Liver (tissue), 9 donors: ENCODE measurements around the gene PWWP2B. TPM values are rescaled to one million over a fixed set of nuclear protein-coding genes. Genes with fewer than 3 reads are reported as not detected.

Source experiments
- DNase-seq: peaks from one replicate; pipeline ENCODE4 v3.0.0-alpha.2; 2017; ENCODE audit warnings: low spot score
- H3K27ac ChIP-seq, 2 donors: one replicate each; pipeline ENCODE4 v1.7.0; 2013; ENCODE audit warnings: inconsistent platforms in 2 of 2, low read length in 2 of 2, control low read depth in 1 of 2, low read depth in 1 of 2, mild to moderate bottlenecking in 1 of 2
- H3K27me3 ChIP-seq, 4 donors: one replicate each; pipeline versions ENCODE4 v1.6.1 to v1.7.0; 2013; ENCODE audit warnings: low read length in 3 of 4, inconsistent platforms in 1 of 4, mild to moderate bottlenecking in 1 of 4, moderate library complexity in 1 of 4; ENCODE audit not compliant: control insufficient read depth in 4 of 4, insufficient read depth in 4 of 4
- H3K36me3 ChIP-seq, 4 donors: one replicate each; pipeline versions ENCODE4 v1.6.1 to v1.7.0; 2013; ENCODE audit warnings: low read length in 3 of 4, mild to moderate bottlenecking in 3 of 4, low read depth in 1 of 4, moderate library complexity in 1 of 4; ENCODE audit not compliant: control insufficient read depth in 4 of 4, insufficient read depth in 3 of 4
- H3K4me1 ChIP-seq, 4 donors: one replicate each; pipeline versions ENCODE4 v1.6.1 to v1.7.0; 2013; ENCODE audit warnings: low read length in 3 of 4, mild to moderate bottlenecking in 3 of 4, moderate library complexity in 1 of 4; ENCODE audit not compliant: control insufficient read depth in 4 of 4, insufficient read depth in 4 of 4
- H3K4me3 ChIP-seq, 3 donors: one replicate each; pipeline versions ENCODE4 v1.6.1 to v1.7.0; 2013; ENCODE audit warnings: low read length in 3 of 3, control low read depth in 1 of 3, low read depth in 1 of 3, mild to moderate bottlenecking in 1 of 3
- H3K9ac ChIP-seq, 2 donors: one replicate each; pipeline ENCODE4 v1.7.0; 2013; ENCODE audit warnings: low read length in 2 of 2, mild to moderate bottlenecking in 2 of 2, moderate library complexity in 2 of 2, control low read depth in 1 of 2, low read depth in 1 of 2
- H3K9me3 ChIP-seq, 4 donors: one replicate each; pipeline versions ENCODE4 v1.6.1 to v1.7.0; 2013; ENCODE audit warnings: low read length in 3 of 4; ENCODE audit not compliant: control insufficient read depth in 4 of 4
- EGR1 ChIP-seq, 2 donors: IDR thresholded peaks; 2 replicates each; pipeline ENCODE4 v1.6.1; 2016 to 2018; ENCODE audit warnings: antibody characterized with exemption in 2 of 2, low read depth in 2 of 2
- FOXA1 ChIP-seq: IDR thresholded peaks from 2 replicates; pipeline ENCODE4 v1.6.1; 2016; ENCODE audit warnings: antibody characterized with exemption
- FOXA2 ChIP-seq: IDR thresholded peaks from 2 replicates; pipeline ENCODE4 v1.6.1; 2016; ENCODE audit warnings: antibody characterized with exemption
- GABPA ChIP-seq, 2 donors: IDR thresholded peaks in 1 of 2; conservative IDR thresholded peaks in 1 of 2; 2 replicates each; pipeline ENCODE4 v1.6.1; 2016; ENCODE audit warnings: antibody characterized with exemption in 2 of 2, mild to moderate bottlenecking in 1 of 2, moderate library complexity in 1 of 2
- HNF4A ChIP-seq, 2 donors: conservative IDR thresholded peaks; 2 replicates each; pipeline ENCODE4 v1.6.1; 2016; ENCODE audit warnings: antibody characterized with exemption in 2 of 2, mild to moderate bottlenecking in 2 of 2
- HNF4G ChIP-seq: IDR thresholded peaks from 2 replicates; pipeline ENCODE4 v1.6.1; 2016; ENCODE audit warnings: antibody characterized with exemption
- JUND ChIP-seq, 2 donors: IDR thresholded peaks; 2 replicates each; pipeline ENCODE4 v1.6.1; 2016; ENCODE audit warnings: antibody characterized with exemption in 2 of 2
- RAD21 ChIP-seq, 2 donors: IDR thresholded peaks; 2 replicates each; pipeline ENCODE4 v1.6.1; 2016; ENCODE audit warnings: antibody characterized with exemption in 2 of 2, mild to moderate bottlenecking in 2 of 2
- RXRA ChIP-seq, 2 donors: IDR thresholded peaks; 2 replicates each; pipeline ENCODE4 v1.6.1; 2017 to 2018; ENCODE audit warnings: antibody characterized with exemption in 2 of 2, mild to moderate bottlenecking in 1 of 2
- SP1 ChIP-seq: IDR thresholded peaks from 2 replicates; pipeline ENCODE4 v1.6.1; 2018; ENCODE audit warnings: antibody characterized with exemption, mild to moderate bottlenecking
- TAF1 ChIP-seq: conservative IDR thresholded peaks from 2 replicates; pipeline ENCODE4 v1.6.1; 2016; ENCODE audit warnings: antibody characterized with exemption, mild to moderate bottlenecking
- WGBS: extraction: QIAGEN DNeasy Blood & Tissue Kit; methylation state at CpG from one replicate; pipeline ENCODE4 v1.1.7; 2013; 5-methylcytosine and 5-hydroxymethylcytosine counted together
- polyA plus RNA-seq, 2 donors: library from polyadenylated mRNA; stranded (reverse) in 1 of 2; unstranded in 1 of 2; fragments of 200-250 nt in 1 of 2; fragments of >200 nt in 1 of 2; fragmentation: Nextera tagmentation in 1 of 2; extraction: Ambion mirVana in 1 of 2; gene quantifications; one replicate each; pipeline versions ENCODE4 v1.2.1 to v1.2.3, GENCODE V29; 2013 to 2015
- total RNA-seq, 2 donors: library from RNA; depleted of rRNA; stranded (reverse); fragments of >200 nt; gene quantifications; one replicate each; pipeline ENCODE4 v1.2.3, GENCODE V29; 2014
- TF ChIP-seq, protein P1 (sequence below): IDR thresholded peaks from 2 replicates; pipeline ENCODE4 v1.6.1; 2016; ENCODE audit warnings: antibody characterized with exemption
- TF ChIP-seq, protein P2 (sequence below): IDR thresholded peaks from 2 replicates; pipeline ENCODE4 v1.6.1; 2016; ENCODE audit warnings: antibody characterized with exemption
- TF ChIP-seq, protein P3 (sequence below): IDR thresholded peaks from 2 replicates; pipeline ENCODE4 v1.6.1; 2016; ENCODE audit warnings: antibody characterized with exemption
- TF ChIP-seq, protein P4 (sequence below): IDR thresholded peaks from 2 replicates; pipeline ENCODE4 v1.6.1; 2016; ENCODE audit warnings: antibody characterized with exemption, mild to moderate bottlenecking
- TF ChIP-seq, protein P5 (sequence below): fragments of 150-350 bp; IDR thresholded peaks from 2 replicates; pipeline ENCODE4 v1.5.1; 2017; ENCODE audit warnings: improper control_type of control experiment, low read depth, low read length; ENCODE audit not compliant: missing input control
- donor health status: healthy.
- donor health status: healthy.
- donor health status: healthy.
- donor health status: healthy.
- donor health status: healthy.

PWWP2B gene
- total and polyA plus RNA-seq, 4 donors: 0.75 to 4.2 (median 3.6) TPM

DNA sequence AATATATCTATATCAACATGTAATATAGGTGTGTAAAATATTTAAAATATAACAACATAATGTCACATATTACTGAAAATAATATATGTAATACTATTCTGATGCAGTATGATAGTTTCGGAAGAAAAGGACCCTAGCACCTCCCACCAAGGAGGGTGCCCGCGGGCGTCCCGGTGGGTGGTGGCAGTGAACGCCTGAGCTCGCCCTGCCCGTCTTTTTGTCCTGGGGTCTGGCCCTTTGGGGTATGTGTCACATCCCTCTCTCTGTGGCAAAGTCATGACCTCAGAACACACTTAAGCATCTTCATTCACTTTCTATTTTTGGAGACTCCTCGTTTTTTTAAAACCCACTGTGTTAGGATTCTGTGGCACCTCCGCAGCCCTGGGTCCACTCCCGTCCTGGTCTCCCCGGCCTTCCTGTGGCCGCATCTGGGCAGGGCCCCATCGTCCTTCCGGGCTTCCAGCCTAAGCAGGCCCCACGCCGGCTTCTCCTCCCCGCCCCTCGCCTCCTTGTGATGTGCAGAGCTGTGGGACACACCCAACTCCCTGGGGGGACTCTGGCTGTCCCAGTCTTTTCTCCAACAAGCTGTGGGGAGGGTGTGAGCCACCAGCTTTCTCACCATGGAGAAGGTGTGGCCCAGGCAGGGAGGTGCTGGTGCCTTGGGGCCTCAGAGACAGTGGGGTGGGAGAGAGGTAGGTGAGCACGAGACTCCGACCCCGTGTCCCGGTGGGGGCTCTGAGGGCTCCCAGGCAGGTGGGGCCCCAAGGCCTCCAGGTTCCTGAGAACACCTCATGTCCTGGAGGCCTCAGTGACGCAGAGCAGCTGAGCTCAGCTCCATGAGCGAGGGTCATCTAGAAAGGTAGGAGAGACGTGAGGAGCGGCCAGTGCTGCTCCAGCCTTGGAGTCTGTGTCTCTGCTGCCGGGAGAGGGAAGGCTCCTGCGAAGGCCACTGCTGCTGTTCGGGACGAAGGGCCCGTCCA, 16.5 kb downstream of the PWWP2B start:
- no peak overlapping the region for H3K27ac ChIP-seq
- no peaks in the 10 kb centered on the region for H3K27me3 ChIP-seq
- H3K9ac ChIP-seq: no peak overlapping the region
- no peak for DNase-seq
- no peaks in the 10 kb centered on the region for H3K9me3 ChIP-seq
- H3K36me3 ChIP-seq: no peaks in the 10 kb centered on the region
- TF ChIP-seq HNF4A (conservative IDR thresholded peaks at IDR 0.05) (no peak), GABPA (IDR thresholded peaks at IDR 0.05 in 1 of 2, conservative IDR thresholded peaks at IDR 0.05 in 1 of 2) (no peak), FOXA1 (no peak), FOXA2 (no peak), RAD21 (IDR thresholded peaks at IDR 0.05) (no peak), RXRA (IDR thresholded peaks at IDR 0.05) (no peak)
- TF ChIP-seq, protein P1, sequence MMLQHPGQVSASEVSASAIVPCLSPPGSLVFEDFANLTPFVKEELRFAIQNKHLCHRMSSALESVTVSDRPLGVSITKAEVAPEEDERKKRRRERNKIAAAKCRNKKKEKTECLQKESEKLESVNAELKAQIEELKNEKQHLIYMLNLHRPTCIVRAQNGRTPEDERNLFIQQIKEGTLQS: no peak
- TF ChIP-seq, protein P2, sequence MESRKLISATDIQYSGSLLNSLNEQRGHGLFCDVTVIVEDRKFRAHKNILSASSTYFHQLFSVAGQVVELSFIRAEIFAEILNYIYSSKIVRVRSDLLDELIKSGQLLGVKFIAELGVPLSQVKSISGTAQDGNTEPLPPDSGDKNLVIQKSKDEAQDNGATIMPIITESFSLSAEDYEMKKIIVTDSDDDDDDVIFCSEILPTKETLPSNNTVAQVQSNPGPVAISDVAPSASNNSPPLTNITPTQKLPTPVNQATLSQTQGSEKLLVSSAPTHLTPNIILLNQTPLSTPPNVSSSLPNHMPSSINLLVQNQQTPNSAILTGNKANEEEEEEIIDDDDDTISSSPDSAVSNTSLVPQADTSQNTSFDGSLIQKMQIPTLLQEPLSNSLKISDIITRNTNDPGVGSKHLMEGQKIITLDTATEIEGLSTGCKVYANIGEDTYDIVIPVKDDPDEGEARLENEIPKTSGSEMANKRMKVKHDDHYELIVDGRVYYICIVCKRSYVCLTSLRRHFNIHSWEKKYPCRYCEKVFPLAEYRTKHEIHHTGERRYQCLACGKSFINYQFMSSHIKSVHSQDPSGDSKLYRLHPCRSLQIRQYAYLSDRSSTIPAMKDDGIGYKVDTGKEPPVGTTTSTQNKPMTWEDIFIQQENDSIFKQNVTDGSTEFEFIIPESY: no peak
- TF ChIP-seq, protein P3, sequence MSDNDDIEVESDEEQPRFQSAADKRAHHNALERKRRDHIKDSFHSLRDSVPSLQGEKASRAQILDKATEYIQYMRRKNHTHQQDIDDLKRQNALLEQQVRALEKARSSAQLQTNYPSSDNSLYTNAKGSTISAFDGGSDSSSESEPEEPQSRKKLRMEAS: no peak
- TF ChIP-seq, protein P4, sequence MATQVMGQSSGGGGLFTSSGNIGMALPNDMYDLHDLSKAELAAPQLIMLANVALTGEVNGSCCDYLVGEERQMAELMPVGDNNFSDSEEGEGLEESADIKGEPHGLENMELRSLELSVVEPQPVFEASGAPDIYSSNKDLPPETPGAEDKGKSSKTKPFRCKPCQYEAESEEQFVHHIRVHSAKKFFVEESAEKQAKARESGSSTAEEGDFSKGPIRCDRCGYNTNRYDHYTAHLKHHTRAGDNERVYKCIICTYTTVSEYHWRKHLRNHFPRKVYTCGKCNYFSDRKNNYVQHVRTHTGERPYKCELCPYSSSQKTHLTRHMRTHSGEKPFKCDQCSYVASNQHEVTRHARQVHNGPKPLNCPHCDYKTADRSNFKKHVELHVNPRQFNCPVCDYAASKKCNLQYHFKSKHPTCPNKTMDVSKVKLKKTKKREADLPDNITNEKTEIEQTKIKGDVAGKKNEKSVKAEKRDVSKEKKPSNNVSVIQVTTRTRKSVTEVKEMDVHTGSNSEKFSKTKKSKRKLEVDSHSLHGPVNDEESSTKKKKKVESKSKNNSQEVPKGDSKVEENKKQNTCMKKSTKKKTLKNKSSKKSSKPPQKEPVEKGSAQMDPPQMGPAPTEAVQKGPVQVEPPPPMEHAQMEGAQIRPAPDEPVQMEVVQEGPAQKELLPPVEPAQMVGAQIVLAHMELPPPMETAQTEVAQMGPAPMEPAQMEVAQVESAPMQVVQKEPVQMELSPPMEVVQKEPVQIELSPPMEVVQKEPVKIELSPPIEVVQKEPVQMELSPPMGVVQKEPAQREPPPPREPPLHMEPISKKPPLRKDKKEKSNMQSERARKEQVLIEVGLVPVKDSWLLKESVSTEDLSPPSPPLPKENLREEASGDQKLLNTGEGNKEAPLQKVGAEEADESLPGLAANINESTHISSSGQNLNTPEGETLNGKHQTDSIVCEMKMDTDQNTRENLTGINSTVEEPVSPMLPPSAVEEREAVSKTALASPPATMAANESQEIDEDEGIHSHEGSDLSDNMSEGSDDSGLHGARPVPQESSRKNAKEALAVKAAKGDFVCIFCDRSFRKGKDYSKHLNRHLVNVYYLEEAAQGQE: no peak
- H3K4me3 ChIP-seq: no peak overlapping the region
- WGBS: 83% methylated on average over 32 of the region's 32 CpGs
- peaks cover 0 to 8% (median 4%) of the 10 kb centered on the region in 4 donors for H3K4me1 ChIP-seq

DNA sequence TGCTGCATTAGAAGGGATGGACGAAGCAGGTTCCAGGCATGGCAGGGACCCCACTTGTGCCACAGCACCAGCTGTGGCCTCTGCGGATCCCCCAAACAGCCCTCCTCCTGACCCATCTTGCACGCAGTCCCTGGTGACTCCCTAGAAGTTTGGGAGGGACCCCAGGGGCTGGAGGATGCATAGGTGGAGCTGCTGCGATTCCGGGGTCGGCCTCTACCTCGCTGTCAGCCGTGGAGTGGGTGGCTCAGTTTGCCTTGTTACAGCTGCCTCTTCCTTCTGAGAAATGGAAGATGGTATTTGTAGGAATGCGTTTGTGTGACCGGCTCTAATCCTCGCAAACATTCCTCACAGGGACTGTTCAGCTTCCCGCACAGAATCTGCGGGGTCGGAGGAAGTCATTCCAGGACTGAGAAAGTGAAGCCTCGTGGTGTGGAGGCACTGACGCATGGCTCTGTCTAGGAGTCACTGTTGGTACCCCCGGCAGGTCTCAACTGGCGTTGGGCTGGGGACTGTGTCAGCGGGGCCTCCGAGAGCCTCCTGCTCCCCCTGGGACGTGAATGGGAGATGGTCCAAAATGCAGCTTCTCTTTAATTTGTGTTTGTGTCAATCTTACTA, 17.5 kb downstream of the PWWP2B start:
- no peaks in the 10 kb centered on the region for H3K36me3 ChIP-seq
- DNase-seq: no peak
- H3K27me3 ChIP-seq: no peaks in the 10 kb centered on the region
- H3K4me1 ChIP-seq: peaks cover 0 to 13% (median 1%) of the 10 kb centered on the region in 4 donors
- no peak overlapping the region for H3K27ac ChIP-seq
- no peak overlapping the region for H3K9ac ChIP-seq
- H3K4me3 ChIP-seq: no peak overlapping the region
- WGBS: 91% methylated on average over 21 of the region's 21 CpGs
- no peaks in the 10 kb centered on the region for H3K9me3 ChIP-seq
- TF ChIP-seq FOXA2 (no peak), EGR1 (IDR thresholded peaks at IDR 0.05; ENCODE audit: low read depth in 2 of 2) (no peak), HNF4G (no peak), GABPA (IDR thresholded peaks at IDR 0.05 in 1 of 2, conservative IDR thresholded peaks at IDR 0.05 in 1 of 2) (no peak), RXRA (IDR thresholded peaks at IDR 0.05) (no peak), RAD21 (IDR thresholded peaks at IDR 0.05) (no peak), TAF1 (no peak), FOXA1 (no peak), HNF4A (conservative IDR thresholded peaks at IDR 0.05) (no peak), SP1 (no peak), JUND (IDR thresholded peaks at IDR 0.05) (no peak)
- TF ChIP-seq, protein P5, sequence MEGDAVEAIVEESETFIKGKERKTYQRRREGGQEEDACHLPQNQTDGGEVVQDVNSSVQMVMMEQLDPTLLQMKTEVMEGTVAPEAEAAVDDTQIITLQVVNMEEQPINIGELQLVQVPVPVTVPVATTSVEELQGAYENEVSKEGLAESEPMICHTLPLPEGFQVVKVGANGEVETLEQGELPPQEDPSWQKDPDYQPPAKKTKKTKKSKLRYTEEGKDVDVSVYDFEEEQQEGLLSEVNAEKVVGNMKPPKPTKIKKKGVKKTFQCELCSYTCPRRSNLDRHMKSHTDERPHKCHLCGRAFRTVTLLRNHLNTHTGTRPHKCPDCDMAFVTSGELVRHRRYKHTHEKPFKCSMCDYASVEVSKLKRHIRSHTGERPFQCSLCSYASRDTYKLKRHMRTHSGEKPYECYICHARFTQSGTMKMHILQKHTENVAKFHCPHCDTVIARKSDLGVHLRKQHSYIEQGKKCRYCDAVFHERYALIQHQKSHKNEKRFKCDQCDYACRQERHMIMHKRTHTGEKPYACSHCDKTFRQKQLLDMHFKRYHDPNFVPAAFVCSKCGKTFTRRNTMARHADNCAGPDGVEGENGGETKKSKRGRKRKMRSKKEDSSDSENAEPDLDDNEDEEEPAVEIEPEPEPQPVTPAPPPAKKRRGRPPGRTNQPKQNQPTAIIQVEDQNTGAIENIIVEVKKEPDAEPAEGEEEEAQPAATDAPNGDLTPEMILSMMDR: no peak
- TF ChIP-seq, protein P1: no peak
- TF ChIP-seq, protein P3: no peak
- TF ChIP-seq, protein P4: no peak
